Sigmoid colon (tissue), 7 donors: ENCODE measurements around the gene COG6. TPM values are rescaled to one million over a fixed set of nuclear protein-coding genes. Genes with fewer than 3 reads are reported as not detected.

ENCODE experiments used
- DNase-seq: peaks from one replicate; pipeline ENCODE4 v3.0.0-alpha.2; 2019
- H3K27ac ChIP-seq, 4 donors: fragments of 200-600 bp; sonication (generic); one replicate each; pipeline ENCODE4 v1.5.1; 2016 to 2019; ENCODE audit warnings: mild to moderate bottlenecking in 1 of 4
- H3K27me3 ChIP-seq, 3 donors: fragments of 200-600 bp; sonication (generic); one replicate each; pipeline ENCODE4 v1.5.1; 2019; ENCODE audit warnings: mild to moderate bottlenecking in 1 of 3
- H3K36me3 ChIP-seq, 4 donors: fragments of 200-600 bp; sonication (generic); one replicate each; pipeline ENCODE4 v1.5.1; 2016 to 2019
- H3K4me1 ChIP-seq, 4 donors: fragments of 200-600 bp; sonication (generic); one replicate each; pipeline ENCODE4 v1.5.1; 2017 to 2019
- H3K4me3 ChIP-seq, 4 donors: fragments of 200-600 bp; sonication (generic); one replicate each; pipeline ENCODE4 v1.5.1; 2017 to 2019; ENCODE audit warnings: mild to moderate bottlenecking in 2 of 4, moderate library complexity in 1 of 4
- H3K9me3 ChIP-seq, 4 donors: fragments of 200-600 bp in 3 of 4; sonication (generic) in 3 of 4; one replicate each; pipeline versions ENCODE4 v1.5.1 to v1.6.1; 2013 to 2019
- CTCF ChIP-seq, 4 experiments: fragments of 450-650 bp in 3 of 4; fragments of 200-600 bp in 1 of 4; IDR thresholded peaks; one replicate each; pipeline ENCODE4 v1.5.1; 2016 to 2019; ENCODE audit warnings: antibody characterized with exemption in 4 of 4, mild to moderate bottlenecking in 3 of 4, moderate library complexity in 2 of 4
- EP300 ChIP-seq, 4 donors: sonication (generic); formaldehyde crosslinking; IDR thresholded peaks; one replicate each; pipeline ENCODE4 v1.6.1; 2017; ENCODE audit warnings: antibody characterized with exemption in 4 of 4
- POLR2A ChIP-seq, 2 donors: fragments of 450-650 bp; IDR thresholded peaks; one replicate each; pipeline ENCODE4 v1.6.1; 2016; ENCODE audit warnings: antibody characterized with exemption in 2 of 2, mild to moderate bottlenecking in 2 of 2, moderate library complexity in 2 of 2
- POLR2AphosphoS5 ChIP-seq, 4 donors: sonication (generic); formaldehyde crosslinking; IDR thresholded peaks; one replicate each; pipeline ENCODE4 v1.6.1; 2017; ENCODE audit warnings: antibody characterized with exemption in 4 of 4
- WGBS, 2 donors: extraction: QIAGEN DNeasy Blood & Tissue Kit; methylation state at CpG; one replicate each; pipeline ENCODE4 v1.1.7; 2013; 5-methylcytosine and 5-hydroxymethylcytosine counted together
- intact Hi-C: fragments of 100-400 bp; cut with DNase I; formaldehyde crosslinking; loops from one replicate; pipeline ENCODE4 v1.15.1; 2023
- polyA plus RNA-seq, 3 donors: library from polyadenylated mRNA; stranded (reverse); fragments of 200-250 nt; gene quantifications; one replicate each; pipeline ENCODE4 v1.2.3, GENCODE V29; 2013
- total RNA-seq, 4 donors: library from RNA; depleted of rRNA; stranded (reverse); fragments of >200 nt; gene quantifications; one replicate each; pipeline ENCODE4 v1.1.0, GENCODE V29; 2016
- donor health status: healthy with polysubstance abuse.
- donor health status: Bipolar disorder and iron deficiency.
- donor health status: healthy.

COG6 gene
- total and polyA plus RNA-seq, 7 donors: 8.6 to 22.5 (median 18.6) TPM

DNA sequence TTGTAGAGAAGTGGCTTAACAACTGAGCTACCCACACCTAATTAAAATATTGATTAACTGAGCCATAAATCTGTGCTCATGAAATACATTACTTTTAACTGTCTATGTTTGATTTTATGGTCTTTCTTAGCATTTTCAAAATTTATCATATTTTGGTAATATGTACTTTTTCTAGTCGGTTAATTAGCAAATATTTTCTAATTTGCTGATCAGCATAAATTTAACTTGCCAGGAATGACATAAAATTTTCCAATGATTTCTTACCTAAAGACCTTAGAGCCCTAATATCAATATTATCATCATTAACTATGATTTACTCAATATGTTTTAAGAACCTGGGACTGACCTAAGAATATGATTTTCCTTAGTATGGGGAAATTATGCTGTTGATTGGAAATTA is 19.9 kb upstream of the COG6 start:
- no peak overlapping the region for H3K4me3 ChIP-seq
- H3K27me3 ChIP-seq: no peaks in the 10 kb centered on the region
- H3K27ac ChIP-seq: no peak overlapping the region
- 85 to 91% methylated on average over 1 of the region's 1 CpG for WGBS, 2 donors
- no peak for TF ChIP-seq EP300 (IDR thresholded peaks at IDR 0.05)
- H3K9me3 ChIP-seq: peaks cover 0 to 4% (median 2%) of the 10 kb centered on the region in 4 donors
- no peak for DNase-seq
- intact Hi-C loops: no loop called here
- H3K4me1 ChIP-seq: no peaks in the 10 kb centered on the region
- no peaks in the 10 kb centered on the region for H3K36me3 ChIP-seq

GRCh38 chr13:39637890-39638289 is 17.6 kb upstream of the COG6 start:
- no peak overlapping the region for H3K4me3 ChIP-seq
- intact Hi-C loops: no loop called here
- H3K4me1 ChIP-seq: no peaks in the 10 kb centered on the region
- H3K27ac ChIP-seq: no peak overlapping the region
- no peak for DNase-seq
- no peaks in the 10 kb centered on the region for H3K36me3 ChIP-seq
- TF ChIP-seq EP300 (IDR thresholded peaks at IDR 0.05): no peak
- no peak for TF ChIP-seq CTCF (IDR thresholded peaks at IDR 0.05)
- no peak for TF ChIP-seq POLR2AphosphoS5 (IDR thresholded peaks at IDR 0.05)
- no peak for TF ChIP-seq POLR2A (IDR thresholded peaks at IDR 0.05)
- WGBS, 2 donors: 90 to 96% methylated on average over 3 of the region's 3 CpGs
- no peaks in the 10 kb centered on the region for H3K27me3 ChIP-seq
- H3K9me3 ChIP-seq: no peaks in the 10 kb centered on the region

GRCh38 chr13:39641645-39642044 is 13.8 kb upstream of the COG6 start:
- H3K27me3 ChIP-seq: no peaks in the 10 kb centered on the region
- intact Hi-C loops: no loop called here
- no peak for TF ChIP-seq POLR2AphosphoS5 (IDR thresholded peaks at IDR 0.05)
- TF ChIP-seq POLR2A (IDR thresholded peaks at IDR 0.05): no peak
- no peak for TF ChIP-seq EP300 (IDR thresholded peaks at IDR 0.05)
- TF ChIP-seq CTCF (IDR thresholded peaks at IDR 0.05): no peak
- H3K4me1 ChIP-seq: no peaks in the 10 kb centered on the region
- no peaks in the 10 kb centered on the region for H3K36me3 ChIP-seq
- no peak for DNase-seq
- 73 to 90% methylated on average over 1 of the region's 1 CpG for WGBS, 2 donors
- H3K27ac ChIP-seq: no peak overlapping the region
- no peak overlapping the region for H3K4me3 ChIP-seq
- no peaks in the 10 kb centered on the region for H3K9me3 ChIP-seq

- WGBS, 2 donors: 82 to 83% methylated on average over 4 of the region's 4 CpGs
- no peak for DNase-seq
- Histone ChIP-seq H3K27ac (no peak overlapping the region), H3K27me3 (no peaks in the 10 kb centered on the region), H3K4me3 (no peak overlapping the region), H3K36me3 (no peaks in the 10 kb centered on the region), H3K9me3 (no peaks in the 10 kb centered on the region), H3K4me1 (no peaks in the 10 kb centered on the region)
- TF ChIP-seq POLR2A (IDR thresholded peaks at IDR 0.05): no peak
- TF ChIP-seq POLR2AphosphoS5 (IDR thresholded peaks at IDR 0.05): no peak
- no peak for TF ChIP-seq CTCF (IDR thresholded peaks at IDR 0.05)
- no peak for TF ChIP-seq EP300 (IDR thresholded peaks at IDR 0.05)
- intact Hi-C loops: no loop called here
Observed at GRCh38 chr13:39646122-39646521, 9.3 kb upstream of the COG6 start.

DNA sequence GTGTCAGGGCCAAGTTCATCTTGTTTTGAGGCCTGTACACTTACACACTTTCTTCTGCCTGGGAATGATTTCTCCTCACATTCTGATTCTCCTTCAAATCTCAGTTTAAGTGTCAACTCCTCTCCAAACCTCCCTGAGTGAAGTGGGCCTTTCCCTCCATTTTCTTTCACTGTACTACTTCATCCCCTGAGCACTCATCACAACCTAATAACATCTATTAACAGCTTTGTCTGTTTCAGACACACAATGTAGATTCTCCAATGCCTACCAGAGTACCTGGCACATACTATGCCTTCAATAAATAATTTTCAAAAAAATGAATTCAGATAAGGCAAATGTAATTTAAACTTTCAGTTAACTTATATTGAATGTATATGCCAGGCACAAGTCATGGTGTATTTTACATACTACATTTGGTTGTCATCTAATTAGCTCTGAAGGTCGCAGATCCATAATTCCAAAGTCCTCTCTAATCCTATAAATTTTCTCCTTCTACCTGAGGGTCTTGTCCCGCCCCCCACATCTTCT is 357 bp upstream of the COG6 start:
- H3K4me3 ChIP-seq: peak overlapping the region; percentile 84 to 94 (median 92)
- no peak for DNase-seq
- 0 to 2% methylated on average over 2 of the region's 2 CpGs for WGBS, 2 donors
- intact Hi-C loops: no loop called here
- TF ChIP-seq CTCF (IDR thresholded peaks at IDR 0.05): no peak
- no peak for TF ChIP-seq EP300 (IDR thresholded peaks at IDR 0.05)
- no peak for TF ChIP-seq POLR2A (IDR thresholded peaks at IDR 0.05)
- TF ChIP-seq POLR2AphosphoS5 (IDR thresholded peaks at IDR 0.05): no peak
- peak overlapping the region; percentile 75 to 77 (median 76) for H3K27ac ChIP-seq
- H3K36me3 ChIP-seq: peaks cover 0 to 8% (median 0%) of the 10 kb centered on the region in 4 donors
- no peaks in the 10 kb centered on the region for H3K9me3 ChIP-seq
- H3K27me3 ChIP-seq: no peaks in the 10 kb centered on the region
- H3K4me1 ChIP-seq: peaks cover 0 to 25% (median 9%) of the 10 kb centered on the region in 4 donors
